ENCODE results near the gene DOLPP1. TPM values are rescaled to one million over a fixed set of nuclear protein-coding genes. Genes with fewer than 3 reads are reported as not detected.
A peak's percentile ranks its signal among the peaks of the same experiment; 100 is the strongest.

Gene DOLPP1
- total and polyA plus RNA-seq, 2 of the 13 experiments (the other 11 are each of a cell fraction or from before 2014, with no cell fraction given), result 21.0 to 34.1 TPM

DNA sequence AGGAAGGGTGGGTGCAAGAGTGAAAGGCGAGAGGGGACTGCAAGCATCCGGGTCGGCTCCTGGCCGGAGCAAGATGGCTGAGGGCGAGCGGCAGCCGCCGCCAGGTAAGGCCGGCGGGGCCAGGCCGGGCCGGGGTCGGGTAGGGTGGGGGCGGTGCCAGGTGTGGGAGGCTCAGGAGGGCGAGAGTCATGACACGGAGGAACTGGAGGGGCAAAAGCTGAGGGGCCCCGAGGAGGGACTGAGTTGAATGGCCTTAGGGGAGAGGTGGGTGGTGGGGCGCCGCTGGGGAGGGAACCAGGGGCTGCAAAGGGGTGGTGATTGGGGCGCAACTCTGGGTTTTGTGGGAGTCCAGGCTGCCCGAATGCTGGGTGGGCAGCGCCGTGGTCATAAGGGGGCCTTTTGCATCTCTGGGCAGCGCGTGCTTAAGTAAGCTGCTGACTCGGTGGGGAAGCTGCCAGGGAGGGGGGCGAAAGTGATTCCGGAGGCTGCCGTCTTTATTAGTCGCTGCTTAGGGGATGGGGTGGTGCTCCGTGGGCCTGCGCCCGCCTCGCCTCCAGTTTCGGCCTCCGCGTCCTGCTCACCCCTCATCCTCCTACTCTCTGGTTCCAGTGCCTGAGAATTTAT, 30.7 kb downstream of the DOLPP1 start (continued):
- TF ChIP-seq MED8 (CRISPR knock-in tag; IDR thresholded peaks at IDR 0.05; ENCODE audit: insufficient replicate concordance) (peak; percentile 33), ELF3 (CRISPR knock-in tag; IDR thresholded peaks at IDR 0.05) (no peak), ZNF589 (CRISPR knock-in tag; conservative IDR thresholded peaks at IDR 0.05) (no peak), ZNF275 (CRISPR knock-in tag; IDR thresholded peaks at IDR 0.05; ENCODE audit: borderline replicate concordance) (peak; percentile 73; the same call in 1 of the 2 replicates), ZNF280D (CRISPR knock-in tag; IDR thresholded peaks at IDR 0.05) (no peak), ZBTB38 (CRISPR knock-in tag; IDR thresholded peaks at IDR 0.05) (no peak), ZNF629 (CRISPR knock-in tag; conservative IDR thresholded peaks at IDR 0.05) (no peak), ZNF724P (CRISPR knock-in tag; IDR thresholded peaks at IDR 0.05; ENCODE audit: borderline replicate concordance) (no peak), ZNF143 (CRISPR knock-in tag; IDR thresholded peaks at IDR 0.05) (no peak), ERF (CRISPR knock-in tag; IDR thresholded peaks at IDR 0.05) (no peak), ZNF501 (CRISPR knock-in tag; IDR thresholded peaks at IDR 0.05) (peak; percentile 82; the same call in 1 of the 2 replicates), RFXAP (CRISPR knock-in tag; IDR thresholded peaks at IDR 0.05; ENCODE audit: borderline replicate concordance) (no peak), NR1H2 (CRISPR knock-in tag; IDR thresholded peaks at IDR 0.05; ENCODE audit: borderline replicate concordance, low read depth) (no peak), HNRNPUL1 (IDR thresholded peaks at IDR 0.05; ENCODE audit: low read depth, low read length) (no peak), ELK4 (CRISPR knock-in tag; IDR thresholded peaks at IDR 0.05; ENCODE audit: borderline replicate concordance) (no peak), ARID3A (IDR thresholded peaks at IDR 0.05; ENCODE audit: low read depth, low read length) (no peak), MED1 (CRISPR knock-in tag; IDR thresholded peaks at IDR 0.05) (no peak), TBX2 (CRISPR knock-in tag; IDR thresholded peaks at IDR 0.05; ENCODE audit: borderline replicate concordance) (peak; percentile 47; the same call in 1 of the 2 replicates), ZNF790 (CRISPR knock-in tag; IDR thresholded peaks at IDR 0.05; ENCODE audit: borderline replicate concordance) (no peak)
- TF ChIP-seq, protein P1, sequence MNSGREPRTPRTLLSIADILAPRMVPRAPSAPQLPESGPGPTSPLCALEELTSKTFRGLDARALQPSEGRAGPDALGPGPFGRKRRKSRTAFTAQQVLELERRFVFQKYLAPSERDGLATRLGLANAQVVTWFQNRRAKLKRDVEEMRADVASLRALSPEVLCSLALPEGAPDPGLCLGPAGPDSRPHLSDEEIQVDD (CRISPR knock-in tag; IDR thresholded peaks at IDR 0.05; ENCODE audit: borderline replicate concordance), result no peak

Data from HepG2 (cell line).